Cardiac fibroblast (primary cell): ENCODE data around the gene SCARB1.

Experiments
- DNase-seq, 2 donors: peaks; one replicate each; pipeline versions ENCODE4 v3.0.0 to v3.0.0-alpha.2; 2010; ENCODE audit warnings: low read depth in 2 of 2
- H3K4me3 ChIP-seq, 2 donors: replicated peaks in 1 of 2; 1 replicate in 1 of 2; 2 replicates in 1 of 2; pipeline ENCODE4 v1.5.1; 2011; ENCODE audit warnings: low read depth in 2 of 2, low read length in 2 of 2, mild to moderate bottlenecking in 2 of 2, moderate library complexity in 1 of 2
- CTCF ChIP-seq: IDR thresholded peaks from one replicate; pipeline ENCODE4 v1.5.1; 2011; ENCODE audit warnings: low read depth, mild to moderate bottlenecking, low read length, inconsistent platforms

SCARB1 gene

GRCh38 chr12:124784871-124785572 is 78.6 kb downstream of the SCARB1 start:
- no peak for DNase-seq
- H3K4me3 ChIP-seq: no peak overlapping the region
- TF ChIP-seq CTCF: no peak

GRCh38 chr12:124783087-124783486 is 80.6 kb downstream of the SCARB1 start:
- no peak overlapping the region for H3K4me3 ChIP-seq
- no peak for TF ChIP-seq CTCF
- DNase-seq: no peak

- no peak overlapping the region for H3K4me3 ChIP-seq
- no peak for TF ChIP-seq CTCF
- DNase-seq: no peak
Measured at GRCh38 chr12:124782132-124782531, 81.5 kb downstream of the SCARB1 start.

GRCh38 chr12:124780752-124781685 is 82.6 kb downstream of the SCARB1 start:
- no peak for DNase-seq
- TF ChIP-seq CTCF: no peak
- H3K4me3 ChIP-seq: no peak overlapping the region

- no peak for DNase-seq
- TF ChIP-seq CTCF: no peak
- H3K4me3 ChIP-seq: no peak overlapping the region
Measured at GRCh38 chr12:124780336-124780735, 83.3 kb downstream of the SCARB1 start.

- DNase-seq: no peak
- TF ChIP-seq CTCF: no peak
Measured at GRCh38 chr12:124779161-124780141, 84.2 kb downstream of the SCARB1 start.

More at GRCh38 chr12:124779161-124780141, 84.2 kb downstream of the SCARB1 start:
- no peak overlapping the region for H3K4me3 ChIP-seq
